GM21360 (cell line): Measurements from ENCODE around the gene ATP5F1D.

Source experiments
- ATAC-seq: cut with Tn5 transposase; IDR thresholded peaks from one replicate; pipeline ENCODE4 v1.9.1; 2021; ENCODE audit warnings: mild to moderate bottlenecking, moderate library complexity; ENCODE audit not compliant: unreplicated experiment

The ATP5F1D gene

DNA sequence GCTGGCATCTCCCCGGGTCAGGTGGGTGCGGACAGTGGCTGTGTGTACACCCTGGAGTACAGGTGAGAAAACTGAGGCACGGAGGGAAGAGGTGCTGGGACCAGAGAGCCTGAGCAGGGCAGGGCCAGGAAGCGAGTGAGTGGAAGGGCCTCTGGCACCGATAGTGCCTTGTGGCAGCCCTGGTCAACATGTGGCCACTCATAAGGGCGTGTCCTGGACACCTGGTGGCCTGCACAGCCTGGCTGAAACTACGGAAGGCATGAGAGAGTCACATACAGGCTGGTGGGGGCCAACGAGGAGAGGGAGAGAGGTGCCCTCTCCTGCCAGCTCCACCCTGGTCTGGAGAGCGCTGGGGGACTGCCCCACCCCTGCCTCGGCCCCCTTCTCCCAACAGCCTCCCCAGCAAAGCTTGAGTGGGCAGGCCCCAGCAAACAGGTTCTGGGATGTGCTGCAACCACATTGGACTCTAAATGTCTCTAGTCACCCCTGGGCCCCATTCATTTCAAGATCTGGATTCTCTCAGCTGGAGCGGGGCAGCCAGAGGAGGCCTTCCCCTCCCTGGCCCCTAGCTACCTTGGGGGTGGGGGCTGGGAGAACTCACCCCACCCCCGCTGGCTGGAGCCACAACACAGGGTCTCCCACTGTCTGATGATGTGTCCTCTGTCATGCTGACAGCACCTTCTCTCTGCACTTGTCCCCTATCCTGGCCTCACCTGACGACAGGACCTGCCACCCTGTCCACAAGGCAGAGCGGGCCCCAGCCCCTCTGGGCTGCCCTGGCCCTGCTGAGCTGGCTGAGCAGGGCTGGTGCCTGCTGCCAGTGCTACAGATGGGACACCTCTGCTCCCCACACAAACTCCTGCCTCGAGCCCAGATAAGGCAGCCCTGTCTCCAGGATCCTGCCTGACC, 9.6 kb upstream of the ATP5F1D start:
- ATAC-seq: no peak

DNA sequence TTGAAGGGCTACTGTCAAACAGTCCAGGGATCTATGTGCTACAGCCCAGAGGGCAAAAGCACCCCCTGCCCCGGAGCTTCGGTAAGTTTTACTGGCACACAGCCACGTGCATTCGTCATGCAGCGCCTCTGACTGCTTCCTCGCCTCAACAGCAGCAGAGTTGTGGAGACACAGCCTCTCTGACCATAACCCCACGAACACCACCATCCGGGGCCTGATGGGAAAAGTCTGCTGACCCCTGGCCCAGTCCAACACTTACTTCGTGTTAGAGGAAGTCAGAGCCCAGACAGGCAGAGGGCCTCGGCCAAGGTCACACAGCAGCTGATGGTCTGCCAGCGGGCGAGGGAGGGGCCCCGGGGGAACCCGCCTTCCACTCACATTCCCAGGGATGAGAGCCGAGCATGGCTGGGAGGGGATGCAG, 8.9 kb upstream of the ATP5F1D start:
- no peak for ATAC-seq

- ATAC-seq: no peak
Observed at GRCh38 chr19:1233115-1233667, 8.4 kb upstream of the ATP5F1D start.

DNA sequence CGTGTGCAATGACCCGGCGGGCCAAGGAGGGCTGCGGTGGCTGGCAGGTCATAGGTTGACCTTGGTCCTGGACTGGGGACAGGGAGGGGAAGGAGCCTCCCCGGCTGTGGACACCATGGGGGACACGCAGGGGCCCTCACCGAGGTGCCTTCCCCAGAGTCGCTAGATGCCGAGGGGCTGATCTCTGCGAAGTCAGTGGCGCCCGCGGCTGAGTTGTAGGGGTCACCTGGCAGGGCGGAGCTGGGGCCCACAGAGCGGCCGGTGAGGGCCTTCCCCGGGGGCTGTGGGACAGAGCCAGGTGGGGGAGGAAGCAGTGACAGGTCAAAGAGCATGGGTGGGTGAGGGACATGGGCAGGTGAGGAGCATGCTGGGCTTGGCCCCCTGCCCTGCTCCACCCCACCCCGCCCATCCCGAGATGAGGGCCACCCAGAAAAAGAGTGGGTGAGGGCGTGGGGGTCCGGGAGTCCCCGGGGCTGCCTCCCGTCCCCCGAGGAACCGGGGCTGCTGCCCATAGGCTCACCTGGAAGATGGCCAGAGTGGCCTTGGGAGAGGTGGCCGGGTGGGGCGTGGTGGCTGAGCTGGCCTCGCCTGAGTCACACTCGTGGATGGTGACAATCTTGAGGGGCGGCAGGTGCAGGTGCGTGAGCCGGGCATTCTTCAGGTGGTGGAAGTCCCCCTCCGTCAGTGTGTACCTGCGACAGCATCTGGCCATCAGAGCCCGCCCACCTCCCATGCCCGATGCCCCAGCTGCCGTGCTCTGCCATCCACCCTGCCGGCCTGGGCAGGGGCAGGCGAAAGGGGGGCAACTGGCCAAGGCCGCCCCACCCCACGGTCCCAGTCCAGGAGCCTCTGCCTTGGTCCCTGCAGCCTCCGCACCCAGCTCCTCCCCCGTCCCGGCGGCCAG, 7.2 kb upstream of the ATP5F1D start:
- ATAC-seq: no peak

- no peak for ATAC-seq
Observed at GRCh38 chr19:1234955-1235380, 6.6 kb upstream of the ATP5F1D start.

- no peak for ATAC-seq
Observed at GRCh38 chr19:1235625-1236538, 5.7 kb upstream of the ATP5F1D start.

GRCh38 chr19:1236576-1236975, 5.0 kb upstream of the ATP5F1D start:
- ATAC-seq: no peak

- ATAC-seq: no peak
Observed at GRCh38 chr19:1237027-1237659, 4.4 kb upstream of the ATP5F1D start.

GRCh38 chr19:1237754-1238368, 3.7 kb upstream of the ATP5F1D start, which contains the start of gene CBARP:
Gene CBARP (minus strand): TSS chr19:1238005. CDS start chr19:1236100, 1,905 bp downstream.
- no peak for ATAC-seq

DNA sequence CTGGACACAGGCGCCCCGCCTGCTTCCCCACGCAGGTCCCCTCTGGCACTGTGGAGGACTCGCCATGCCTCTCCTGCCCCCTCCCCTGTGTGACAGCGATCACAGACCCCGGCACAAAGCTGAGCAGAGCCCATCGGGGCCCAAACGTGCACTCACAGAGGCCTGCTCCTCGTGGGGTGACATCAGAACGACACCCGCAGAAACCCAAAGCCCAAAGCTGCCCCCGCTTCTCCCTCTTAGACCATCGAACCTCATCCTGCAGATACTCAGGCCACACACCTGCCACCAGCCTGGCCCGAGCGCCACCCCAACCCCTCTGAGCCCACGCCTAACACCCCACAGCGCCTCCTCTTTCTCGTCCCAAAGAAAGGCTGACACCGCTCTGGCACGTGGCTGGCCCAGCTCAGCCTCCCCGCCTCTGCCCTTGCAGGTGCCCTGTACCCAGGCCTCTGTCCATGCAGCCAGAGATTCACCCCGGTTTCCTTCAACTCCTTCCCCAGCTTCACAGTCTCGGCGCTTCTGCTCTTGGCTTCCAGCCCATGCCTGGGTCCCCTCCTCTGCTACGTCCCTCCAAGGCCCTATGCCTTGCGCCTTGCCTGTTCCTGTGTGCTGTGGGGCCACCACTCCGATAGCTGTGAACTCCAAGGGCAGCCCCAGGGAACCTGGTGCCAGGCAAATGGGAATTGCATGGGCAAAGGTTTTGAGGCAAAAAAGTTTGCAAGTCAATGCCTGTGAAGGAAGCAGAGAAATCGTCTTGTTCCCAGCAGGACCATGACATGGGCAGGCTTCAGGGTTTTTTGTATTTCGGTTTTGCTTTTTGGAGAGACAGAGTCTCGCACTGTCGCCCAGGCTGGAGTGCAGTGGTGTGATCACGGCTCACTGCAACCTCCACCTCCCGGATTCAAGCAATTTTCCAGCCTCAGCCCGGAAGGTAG, 2.9 kb upstream of the ATP5F1D start:
- ATAC-seq: no peak

DNA sequence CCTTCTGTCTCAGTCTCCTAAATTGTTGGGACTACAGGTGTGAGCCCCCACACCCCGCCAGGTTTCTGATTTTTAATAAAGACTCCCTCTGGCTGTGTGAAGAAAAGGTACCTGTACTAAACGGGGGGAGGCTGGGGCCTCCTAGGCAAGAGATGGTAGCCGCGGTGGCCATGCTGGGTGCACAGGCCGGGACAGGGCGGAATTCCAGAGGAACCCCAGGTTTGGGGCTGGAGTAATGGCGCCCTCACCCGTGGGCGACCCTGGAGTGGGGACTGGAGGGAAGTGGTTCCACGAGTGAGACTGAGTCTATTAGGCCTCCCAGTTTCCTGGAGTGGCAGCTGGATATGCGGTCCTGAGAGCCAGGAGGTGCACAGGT, 2.1 kb upstream of the ATP5F1D start:
- no peak for ATAC-seq

DNA sequence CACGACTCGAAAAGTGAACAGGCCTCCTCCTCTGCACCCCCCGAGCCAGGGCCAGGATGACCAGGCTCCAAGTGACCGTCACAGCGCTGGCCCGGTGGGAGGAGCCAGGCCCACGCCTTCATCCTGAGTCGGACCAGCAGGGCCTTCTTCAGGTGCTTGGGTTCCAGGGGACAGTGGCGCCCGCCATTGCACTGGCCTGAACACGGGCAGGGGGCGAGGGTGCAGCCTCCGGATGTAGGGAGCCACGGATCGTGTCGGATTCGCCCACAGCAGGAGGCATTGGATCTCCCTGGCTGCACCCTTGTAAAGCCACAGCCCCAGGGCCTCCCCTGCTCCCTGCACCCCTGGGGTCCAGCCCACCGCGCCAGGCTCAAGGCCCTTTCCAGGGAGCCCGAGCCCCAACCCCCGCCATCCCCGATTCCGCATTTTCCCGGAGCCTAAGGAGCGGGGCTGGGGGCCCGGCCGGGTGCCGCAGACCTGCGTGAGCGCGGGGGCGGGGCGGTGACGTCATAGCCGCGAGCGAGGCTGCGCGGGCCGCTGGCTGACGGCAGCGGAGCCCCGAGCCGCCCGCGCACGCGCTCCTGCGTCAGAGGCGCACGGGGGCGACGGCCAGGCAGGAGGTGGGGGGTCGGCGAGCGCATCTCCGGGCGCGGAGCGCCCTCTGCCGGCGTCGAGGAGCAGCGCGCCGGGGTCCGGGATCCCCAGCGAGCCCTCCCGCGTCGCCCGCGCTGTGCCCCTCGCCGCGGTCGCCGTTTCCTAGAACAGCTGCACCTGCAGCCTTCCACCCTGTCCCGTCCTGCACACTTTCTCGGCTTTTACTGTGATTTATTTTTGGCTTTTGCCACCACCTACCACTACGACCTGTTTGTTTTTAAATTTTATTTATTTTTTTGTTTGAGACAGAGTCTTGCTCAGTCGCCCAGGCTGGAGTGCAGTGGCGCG, 1.5 kb upstream of the ATP5F1D start:
- no peak for ATAC-seq

GRCh38 chr19:1240925-1241324, 626 bp upstream of the ATP5F1D start:
- no peak for ATAC-seq

GRCh38 chr19:1243768-1244692, 2.5 kb downstream of the ATP5F1D start:
- no peak for ATAC-seq

GRCh38 chr19:1244693-1245451, 3.3 kb downstream of the ATP5F1D start:
- ATAC-seq: no peak
